ENCODE data around the gene ZNRF3.
A peak's percentile ranks its signal among the peaks of the same experiment; 100 is the strongest.

Gene ZNRF3

DNA sequence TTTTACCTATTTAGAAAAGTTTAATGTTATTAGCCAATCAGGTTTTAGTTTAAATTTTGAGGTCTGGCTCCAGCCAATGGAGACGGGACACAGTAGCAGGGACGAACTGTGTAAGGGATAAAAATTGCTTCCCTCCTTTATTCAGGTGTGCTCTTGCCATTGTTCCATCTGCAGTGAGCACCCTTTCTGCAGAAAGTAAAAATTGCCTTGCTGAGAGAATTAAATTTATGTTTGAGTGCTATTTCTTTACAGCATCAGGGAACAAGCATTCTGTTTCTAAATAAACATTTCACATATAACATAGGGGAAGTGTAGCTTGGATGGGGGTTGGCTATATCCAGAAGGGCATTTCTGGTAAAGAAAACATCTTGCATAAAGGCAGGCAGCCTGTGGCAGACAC is 36.4 kb upstream of the ZNRF3 start:
- Histone ChIP-seq H3K4me3 (ENCODE audit: low read depth in 1 of 2, low read length in 2 of 2) (no peak overlapping the region), H3K27ac (ENCODE audit: low read length) (no peak overlapping the region), H3K9ac (ENCODE audit: low read depth, low read length) (no peak overlapping the region), H3K4me2 (ENCODE audit: insufficient read depth, low read length) (no peak overlapping the region), H3K36me3 (ENCODE audit: insufficient read depth, low read length) (no peaks in the 10 kb centered on the region), H4K20me1 (ENCODE audit: insufficient read depth, low read length) (no peaks in the 10 kb centered on the region), H3K9me3 (ENCODE audit: insufficient read depth, low read length, severe bottlenecking) (peaks cover 16% of the 10 kb centered on the region), H3K27me3 (ENCODE audit: insufficient read depth, low read length, poor library complexity) (no peaks in the 10 kb centered on the region), H3K79me2 (ENCODE audit: insufficient read depth, low read length) (no peaks in the 10 kb centered on the region), H2AFZ (ENCODE audit: low read depth, low read length) (no peak overlapping the region), H3K4me1 (ENCODE audit: insufficient read depth, low read length) (no peaks in the 10 kb centered on the region)
- ATAC-seq (ENCODE audit: insufficient read depth, low read depth) = no peak
- no peak for DNase-seq
- TF ChIP-seq EZH2 (IDR thresholded peaks at IDR 0.05; ENCODE audit: borderline replicate concordance, low read depth, low read length, severe bottlenecking) = no peak
- TF ChIP-seq, protein P1, sequence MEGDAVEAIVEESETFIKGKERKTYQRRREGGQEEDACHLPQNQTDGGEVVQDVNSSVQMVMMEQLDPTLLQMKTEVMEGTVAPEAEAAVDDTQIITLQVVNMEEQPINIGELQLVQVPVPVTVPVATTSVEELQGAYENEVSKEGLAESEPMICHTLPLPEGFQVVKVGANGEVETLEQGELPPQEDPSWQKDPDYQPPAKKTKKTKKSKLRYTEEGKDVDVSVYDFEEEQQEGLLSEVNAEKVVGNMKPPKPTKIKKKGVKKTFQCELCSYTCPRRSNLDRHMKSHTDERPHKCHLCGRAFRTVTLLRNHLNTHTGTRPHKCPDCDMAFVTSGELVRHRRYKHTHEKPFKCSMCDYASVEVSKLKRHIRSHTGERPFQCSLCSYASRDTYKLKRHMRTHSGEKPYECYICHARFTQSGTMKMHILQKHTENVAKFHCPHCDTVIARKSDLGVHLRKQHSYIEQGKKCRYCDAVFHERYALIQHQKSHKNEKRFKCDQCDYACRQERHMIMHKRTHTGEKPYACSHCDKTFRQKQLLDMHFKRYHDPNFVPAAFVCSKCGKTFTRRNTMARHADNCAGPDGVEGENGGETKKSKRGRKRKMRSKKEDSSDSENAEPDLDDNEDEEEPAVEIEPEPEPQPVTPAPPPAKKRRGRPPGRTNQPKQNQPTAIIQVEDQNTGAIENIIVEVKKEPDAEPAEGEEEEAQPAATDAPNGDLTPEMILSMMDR (IDR thresholded peaks at IDR 0.05; ENCODE audit: borderline replicate concordance, extremely low read depth, low read length, poor library complexity, severe bottlenecking) = no peak

DNA sequence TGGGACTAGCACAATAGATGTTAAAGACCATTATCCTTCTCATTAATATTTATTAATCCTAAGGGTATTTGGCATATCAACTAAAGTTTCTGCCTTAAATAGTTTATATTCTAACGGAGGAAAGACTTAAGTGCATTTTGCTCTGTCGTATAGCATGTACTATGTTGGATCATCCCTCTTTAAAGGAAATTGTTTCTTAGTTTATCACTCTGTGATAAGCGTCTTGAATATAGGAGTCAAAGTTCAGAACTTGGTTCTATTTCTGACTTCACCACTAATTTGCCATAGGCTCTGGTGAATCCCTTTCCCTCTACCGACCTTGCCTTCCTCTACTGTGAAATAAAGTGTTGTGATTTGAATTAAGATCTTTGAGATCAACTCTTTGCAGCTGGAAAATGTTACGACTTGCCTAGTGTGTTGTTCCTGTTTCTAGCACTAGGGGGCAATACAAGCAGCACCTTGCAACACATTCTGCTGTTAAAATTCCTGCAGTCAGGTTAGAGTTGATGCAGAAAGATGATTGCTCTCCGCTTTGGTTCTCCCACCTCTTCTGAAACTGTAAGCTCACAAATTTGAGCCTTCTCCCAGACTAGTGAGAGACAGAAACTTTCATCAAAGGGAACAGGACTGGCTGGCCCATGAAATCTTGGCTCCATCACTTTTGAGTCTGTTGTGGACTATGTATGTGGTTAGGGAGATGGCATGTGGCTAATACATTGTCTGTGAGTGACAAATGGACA is 27.8 kb upstream of the ZNRF3 start:
- H2AFZ ChIP-seq (ENCODE audit: low read depth, low read length) = no peak overlapping the region
- DNase-seq (peak; percentile 66), ATAC-seq (ENCODE audit: insufficient read depth, low read depth) (peak; percentile 71)
- H3K9ac ChIP-seq (ENCODE audit: low read depth, low read length) = no peak overlapping the region
- no peaks in the 10 kb centered on the region for H3K79me2 ChIP-seq (ENCODE audit: insufficient read depth, low read length)
- no peaks in the 10 kb centered on the region for H3K36me3 ChIP-seq (ENCODE audit: insufficient read depth, low read length)
- H3K4me3 ChIP-seq (ENCODE audit: low read depth in 1 of 2, low read length in 2 of 2) = no peak overlapping the region
- no peak for TF ChIP-seq EZH2 (IDR thresholded peaks at IDR 0.05; ENCODE audit: borderline replicate concordance, low read depth, low read length, severe bottlenecking)
- TF ChIP-seq, protein P1 (IDR thresholded peaks at IDR 0.05; ENCODE audit: borderline replicate concordance, extremely low read depth, low read length, poor library complexity, severe bottlenecking) = peak; percentile 97
- H3K4me2 ChIP-seq (ENCODE audit: insufficient read depth, low read length) = no peak overlapping the region
- H3K9me3 ChIP-seq (ENCODE audit: insufficient read depth, low read length, severe bottlenecking) = no peaks in the 10 kb centered on the region
- no peaks in the 10 kb centered on the region for H3K4me1 ChIP-seq (ENCODE audit: insufficient read depth, low read length)
- no peaks in the 10 kb centered on the region for H3K27me3 ChIP-seq (ENCODE audit: insufficient read depth, low read length, poor library complexity)
- H3K27ac ChIP-seq (ENCODE audit: low read length) = no peak overlapping the region
- peaks cover 4% of the 10 kb centered on the region; the same call in 1 of the 2 replicates for H4K20me1 ChIP-seq (ENCODE audit: insufficient read depth, low read length)

DNA sequence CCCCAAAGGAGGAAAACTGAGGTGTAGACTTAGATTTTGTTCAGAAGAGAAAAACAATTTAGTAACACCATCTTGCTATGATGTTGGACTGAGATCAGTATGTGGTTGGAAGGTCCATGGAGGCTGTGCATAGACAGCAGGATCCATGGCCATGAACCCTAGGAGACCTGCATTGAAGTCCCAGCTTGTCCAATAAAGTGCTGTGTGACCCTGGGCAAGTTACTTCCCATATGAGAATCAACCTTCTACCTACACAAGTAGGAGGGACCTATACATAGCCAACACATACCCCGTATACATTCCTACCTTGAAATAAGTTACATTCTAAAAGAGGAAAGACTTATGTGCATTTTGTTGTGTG is 27.3 kb upstream of the ZNRF3 start:
- TF ChIP-seq, protein P1 (IDR thresholded peaks at IDR 0.05; ENCODE audit: borderline replicate concordance, extremely low read depth, low read length, poor library complexity, severe bottlenecking) = no peak
- no peak for TF ChIP-seq EZH2 (IDR thresholded peaks at IDR 0.05; ENCODE audit: borderline replicate concordance, low read depth, low read length, severe bottlenecking)
- H3K27me3 ChIP-seq (ENCODE audit: insufficient read depth, low read length, poor library complexity) = no peaks in the 10 kb centered on the region
- no peak overlapping the region for H3K9ac ChIP-seq (ENCODE audit: low read depth, low read length)
- H3K36me3 ChIP-seq (ENCODE audit: insufficient read depth, low read length) = no peaks in the 10 kb centered on the region
- H3K4me3 ChIP-seq (ENCODE audit: low read depth in 1 of 2, low read length in 2 of 2) = no peak overlapping the region
- H2AFZ ChIP-seq (ENCODE audit: low read depth, low read length) = no peak overlapping the region
- H3K9me3 ChIP-seq (ENCODE audit: insufficient read depth, low read length, severe bottlenecking) = no peaks in the 10 kb centered on the region
- no peaks in the 10 kb centered on the region for H3K79me2 ChIP-seq (ENCODE audit: insufficient read depth, low read length)
- peaks cover 4% of the 10 kb centered on the region; the same call in 1 of the 2 replicates for H4K20me1 ChIP-seq (ENCODE audit: insufficient read depth, low read length)
- H3K27ac ChIP-seq (ENCODE audit: low read length) = no peak overlapping the region
- peak; percentile 24; the same call in 1 of the 3 replicates for ATAC-seq (ENCODE audit: insufficient read depth, low read depth)
- no peak for DNase-seq
- H3K4me2 ChIP-seq (ENCODE audit: insufficient read depth, low read length) = no peak overlapping the region
- no peaks in the 10 kb centered on the region for H3K4me1 ChIP-seq (ENCODE audit: insufficient read depth, low read length)
